ENCODE data around the gene ANKLE1.

DNA sequence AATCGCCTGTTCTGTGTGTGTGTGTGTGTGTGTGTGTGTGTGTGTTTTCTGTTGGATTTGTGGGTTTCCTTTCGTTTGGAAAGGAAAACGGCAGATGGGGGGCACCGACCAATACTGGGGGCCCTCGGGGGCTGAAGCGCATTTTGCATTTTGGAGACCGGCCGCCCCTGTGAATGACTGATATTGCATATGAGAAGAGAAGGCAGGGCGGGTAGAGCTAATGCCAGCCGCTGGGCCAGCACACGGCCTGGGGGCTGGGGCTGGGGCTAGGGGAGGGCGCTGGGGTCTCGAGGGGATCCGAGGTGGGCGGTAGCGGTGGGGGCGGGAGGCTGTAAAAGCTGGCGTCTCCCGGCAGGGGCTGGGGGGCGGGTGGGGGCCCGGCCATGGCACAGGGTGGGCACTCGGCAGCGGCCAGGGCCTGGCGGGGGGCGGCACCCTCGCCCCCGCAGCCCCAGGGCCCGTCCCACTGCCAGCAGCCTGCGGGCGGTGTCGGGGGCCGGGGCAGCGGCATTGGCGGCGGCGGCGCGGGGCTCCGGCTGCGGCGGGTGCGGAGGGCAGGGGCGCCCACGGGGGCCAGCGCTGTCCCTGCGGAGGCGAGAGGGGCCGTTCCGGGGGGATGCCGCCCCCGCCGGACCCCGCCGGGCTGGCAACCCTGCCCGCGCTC, 41.7 kb downstream of the ANKLE1 start:
- TF ChIP-seq EZH2 (IDR thresholded peaks at IDR 0.05; ENCODE audit: borderline replicate concordance) (no peak), EZH2phosphoT487 (IDR thresholded peaks at IDR 0.05; ENCODE audit: low read depth, severe bottlenecking, unreplicated experiment) (no peak)
- TF ChIP-seq, protein P1, sequence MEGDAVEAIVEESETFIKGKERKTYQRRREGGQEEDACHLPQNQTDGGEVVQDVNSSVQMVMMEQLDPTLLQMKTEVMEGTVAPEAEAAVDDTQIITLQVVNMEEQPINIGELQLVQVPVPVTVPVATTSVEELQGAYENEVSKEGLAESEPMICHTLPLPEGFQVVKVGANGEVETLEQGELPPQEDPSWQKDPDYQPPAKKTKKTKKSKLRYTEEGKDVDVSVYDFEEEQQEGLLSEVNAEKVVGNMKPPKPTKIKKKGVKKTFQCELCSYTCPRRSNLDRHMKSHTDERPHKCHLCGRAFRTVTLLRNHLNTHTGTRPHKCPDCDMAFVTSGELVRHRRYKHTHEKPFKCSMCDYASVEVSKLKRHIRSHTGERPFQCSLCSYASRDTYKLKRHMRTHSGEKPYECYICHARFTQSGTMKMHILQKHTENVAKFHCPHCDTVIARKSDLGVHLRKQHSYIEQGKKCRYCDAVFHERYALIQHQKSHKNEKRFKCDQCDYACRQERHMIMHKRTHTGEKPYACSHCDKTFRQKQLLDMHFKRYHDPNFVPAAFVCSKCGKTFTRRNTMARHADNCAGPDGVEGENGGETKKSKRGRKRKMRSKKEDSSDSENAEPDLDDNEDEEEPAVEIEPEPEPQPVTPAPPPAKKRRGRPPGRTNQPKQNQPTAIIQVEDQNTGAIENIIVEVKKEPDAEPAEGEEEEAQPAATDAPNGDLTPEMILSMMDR (IDR thresholded peaks at IDR 0.05; ENCODE audit: poor library complexity), result no peak

All from hepatocyte (in vitro differentiated cells).